ENCODE data around the gene SUSD4. TPM values are rescaled to one million over a fixed set of nuclear protein-coding genes. Genes with fewer than 3 reads are reported as not detected.

The SUSD4 gene
- total and polyA plus RNA-seq, 3 donors from 2014 or later, result 13.9 to 17.7 (median 13.9) TPM

- intact Hi-C loops (cut with DNase I; ENCODE audit: low total_unique reads), result no loop called here
- Histone ChIP-seq H3K4me1 (peaks cover 5% of the 10 kb centered on the region), H3K27me3 (no peaks in the 10 kb centered on the region), H3K27ac (no peak overlapping the region), H3K9me3 (no peaks in the 10 kb centered on the region), H3K36me3 (ENCODE audit: low read depth, missing control alignments) (no peaks in the 10 kb centered on the region), H3K4me3 (no peak overlapping the region)
- no peak for DNase-seq
- no peak for TF ChIP-seq POLR2A (IDR thresholded peaks at IDR 0.05)
- no peak for TF ChIP-seq CTCF (IDR thresholded peaks at IDR 0.05)
These were observed 50.6 kb downstream of the SUSD4 start for GRCh38 chr1:223313415-223313754.

- intact Hi-C loops (cut with DNase I; ENCODE audit: low total_unique reads), result no loop called here
- Histone ChIP-seq H3K9me3 (no peaks in the 10 kb centered on the region), H3K4me3 (no peak overlapping the region), H3K36me3 (ENCODE audit: low read depth, missing control alignments) (no peaks in the 10 kb centered on the region), H3K27me3 (no peaks in the 10 kb centered on the region), H3K27ac (no peak overlapping the region), H3K4me1 (peaks cover 5% of the 10 kb centered on the region)
- no peak for TF ChIP-seq POLR2A (IDR thresholded peaks at IDR 0.05)
- no peak for TF ChIP-seq CTCF (IDR thresholded peaks at IDR 0.05)
- WGBS, 2 donors, result 34 to 67% methylated on average over 5 of the region's 5 CpGs
- no peak for DNase-seq
These were observed 51.1 kb downstream of the SUSD4 start for GRCh38 chr1:223312705-223313414.

GRCh38 chr1:223312273-223312672 lies 51.7 kb downstream of the SUSD4 start:
- H3K4me3 ChIP-seq, result no peak overlapping the region
- peaks cover 5% of the 10 kb centered on the region for H3K4me1 ChIP-seq
- H3K27me3 ChIP-seq, result no peaks in the 10 kb centered on the region
- no peaks in the 10 kb centered on the region for H3K36me3 ChIP-seq (ENCODE audit: low read depth, missing control alignments)
- intact Hi-C loops (cut with DNase I; ENCODE audit: low total_unique reads), result no loop called here
- H3K9me3 ChIP-seq, result no peaks in the 10 kb centered on the region
- no peak for TF ChIP-seq CTCF (IDR thresholded peaks at IDR 0.05)
- no peak for TF ChIP-seq POLR2A (IDR thresholded peaks at IDR 0.05)
- no peak overlapping the region for H3K27ac ChIP-seq
- no peak for DNase-seq
- WGBS, 2 donors, result 81 to 82% methylated on average over 2 of the region's 2 CpGs

- H3K36me3 ChIP-seq (ENCODE audit: low read depth, missing control alignments), result no peaks in the 10 kb centered on the region
- no peak for DNase-seq
- intact Hi-C loops (cut with DNase I; ENCODE audit: low total_unique reads), result no loop called here
- TF ChIP-seq CTCF (IDR thresholded peaks at IDR 0.05) (no peak), POLR2A (IDR thresholded peaks at IDR 0.05) (no peak)
- no peaks in the 10 kb centered on the region for H3K9me3 ChIP-seq
- no peaks in the 10 kb centered on the region for H3K27me3 ChIP-seq
- no peak overlapping the region for H3K27ac ChIP-seq
- WGBS, 2 donors, result 68 to 72% methylated on average over 3 of the region's 3 CpGs
- H3K4me1 ChIP-seq, result peaks cover 5% of the 10 kb centered on the region
- H3K4me3 ChIP-seq, result no peak overlapping the region
These were observed 52.1 kb downstream of the SUSD4 start for GRCh38 chr1:223311826-223312225.

GRCh38 chr1:223308136-223308535 lies 55.8 kb downstream of the SUSD4 start:
- peaks cover 5% of the 10 kb centered on the region for H3K4me1 ChIP-seq
- TF ChIP-seq CTCF (IDR thresholded peaks at IDR 0.05) (no peak), POLR2A (IDR thresholded peaks at IDR 0.05) (no peak)
- no peaks in the 10 kb centered on the region for H3K36me3 ChIP-seq (ENCODE audit: low read depth, missing control alignments)
- DNase-seq, result no peak
- no peaks in the 10 kb centered on the region for H3K27me3 ChIP-seq
- 90 to 95% methylated on average over 2 of the region's 2 CpGs for WGBS, 2 donors
- intact Hi-C loops (cut with DNase I; ENCODE audit: low total_unique reads), result no loop called here
- H3K27ac ChIP-seq, result no peak overlapping the region
- H3K4me3 ChIP-seq, result no peak overlapping the region
- H3K9me3 ChIP-seq, result no peaks in the 10 kb centered on the region
